ENCODE results near the gene ALDH6A1. TPM values are rescaled to one million over a fixed set of nuclear protein-coding genes. Genes with fewer than 3 reads are reported as not detected.
"Not testable (repeated sequence)": the region's sequence is repeated elsewhere in the genome, so short reads cannot be mapped to it uniquely, and the experiment has no call there.

ALDH6A1 gene
- 14.3 TPM for polyA plus RNA-seq

DNA sequence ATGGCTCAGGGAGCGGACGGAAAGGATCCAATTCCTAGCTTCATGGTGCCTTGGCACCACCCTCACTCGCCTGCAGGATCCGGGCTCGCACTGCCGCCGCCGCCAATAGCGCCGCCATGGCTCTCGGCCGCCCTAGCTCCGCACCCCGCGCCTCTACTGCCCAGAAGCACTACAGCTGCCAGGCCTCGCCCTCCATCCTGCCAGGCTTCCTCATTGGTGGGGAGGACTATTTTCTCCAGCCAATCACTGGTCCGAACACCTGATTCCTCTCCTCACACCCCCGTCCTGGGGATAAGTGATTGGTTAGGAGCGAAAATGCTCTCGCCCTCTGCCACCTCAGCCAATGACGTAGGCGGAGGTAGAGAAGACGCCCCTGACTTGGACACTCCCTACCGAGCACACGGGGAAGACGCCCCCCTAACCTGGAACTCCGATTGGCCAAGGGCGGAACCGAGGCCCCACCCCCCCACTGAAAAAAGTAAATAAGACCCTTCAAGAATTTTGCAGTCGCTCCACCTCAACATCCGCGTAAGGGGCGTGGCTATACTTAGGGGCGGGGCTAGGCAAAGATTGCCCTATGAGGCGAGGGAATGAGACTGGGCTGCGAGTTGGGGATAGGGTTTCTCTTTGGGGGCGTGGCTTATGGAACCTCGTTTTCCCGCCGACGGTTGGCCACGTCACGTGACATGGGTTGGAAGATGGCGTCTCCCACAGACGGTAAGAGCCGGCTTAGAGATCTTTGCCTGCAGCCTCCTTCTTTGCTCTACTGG lies at the start of gene ALDH6A1, which contains the start of gene LIN52:
ALDH6A1 (minus strand) TSS at position 177 of the 770 bp plus-strand sequence; CDS start at position 118, 59 bp downstream.
LIN52 (plus strand) TSS at position 680 of the 770 bp plus-strand sequence; CDS start at position 699, 19 bp downstream.
- no peaks in the 10 kb centered on the region for H3K9me3 Mint-ChIP-seq
- H3K4me1 Mint-ChIP-seq, result peaks cover 9 to 26% (median 20%) of the 10 kb centered on the region in 3 donors
- no peaks in the 10 kb centered on the region for H3K27me3 Mint-ChIP-seq
- H3K4me3 Mint-ChIP-seq, result peak within 1 kb of the TSS; percentile 81 to 100 (median 100)
- peak within 1 kb of the TSS; percentile 62 to 97 (median 74) for H3K27ac Mint-ChIP-seq
- peaks cover 5% of the 10 kb centered on the region for H3K36me3 Mint-ChIP-seq

DNA sequence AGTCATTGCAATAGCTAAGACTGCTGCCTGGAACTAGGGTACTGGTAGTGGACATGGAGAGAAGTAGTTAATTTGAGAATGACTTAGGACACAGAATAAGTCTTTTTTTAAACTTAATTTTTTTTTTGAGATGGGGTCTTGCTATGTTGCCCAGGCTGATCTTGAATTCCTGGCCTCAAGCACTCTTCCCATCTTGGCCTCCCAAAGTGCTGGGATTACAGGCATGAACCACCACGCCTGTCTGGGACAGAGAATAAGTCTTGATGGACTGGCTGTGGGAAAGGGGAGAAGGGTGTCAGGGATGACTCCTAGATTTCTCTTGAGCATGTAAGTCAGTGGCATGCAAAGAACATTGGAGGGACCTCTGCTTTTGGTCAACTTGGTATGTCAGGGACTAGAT lies 43.4 kb upstream of the ALDH6A1 start:
- Mint-ChIP-seq H3K27ac (no peak overlapping the region), H3K4me3 (no peak overlapping the region), H3K36me3 (peaks cover 12% of the 10 kb centered on the region), H3K9me3 (peaks cover 0 to 4% (median 2%) of the 10 kb centered on the region in 3 donors), H3K27me3 (no peaks in the 10 kb centered on the region), H3K4me1 (peaks cover 0 to 2% (median 2%) of the 10 kb centered on the region in 3 donors)

DNA sequence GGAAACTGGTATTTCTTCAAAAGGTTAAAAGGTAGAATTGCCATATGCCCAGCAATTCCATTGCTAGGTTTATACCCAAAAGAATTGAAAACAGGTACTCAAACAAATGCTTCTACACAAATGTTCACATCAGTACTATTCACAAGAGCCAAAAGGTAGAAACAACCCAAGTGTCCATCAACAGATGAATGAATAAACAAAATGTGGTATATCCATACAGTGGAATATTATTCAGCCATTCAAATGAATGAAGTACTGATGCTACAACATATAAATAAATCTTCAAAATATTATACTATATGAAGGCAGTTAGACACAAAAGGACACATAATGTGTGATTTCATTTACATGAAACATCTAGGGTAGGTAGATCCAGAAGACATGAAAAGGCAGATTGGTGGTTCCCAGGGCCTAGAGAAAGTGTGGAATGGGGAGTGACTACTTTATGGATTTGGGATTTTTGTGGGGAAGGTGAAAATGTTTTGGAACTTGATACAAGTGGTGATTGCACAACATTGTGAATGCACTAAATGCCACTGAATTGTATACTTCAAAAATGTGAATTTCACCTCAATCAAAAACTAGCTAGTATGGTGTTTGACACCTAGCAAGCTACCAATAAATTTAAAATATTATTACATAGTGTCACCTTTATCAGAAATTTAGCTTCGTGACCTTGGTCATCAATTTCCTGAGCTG lies 42.2 kb upstream of the ALDH6A1 start:
- Mint-ChIP-seq H3K4me1 (peaks cover 0 to 2% (median 2%) of the 10 kb centered on the region in 3 donors), H3K9me3 (peaks cover 0 to 4% (median 2%) of the 10 kb centered on the region in 3 donors), H3K4me3 (no peak overlapping the region), H3K36me3 (peaks cover 12% of the 10 kb centered on the region), H3K27me3 (no peaks in the 10 kb centered on the region), H3K27ac (no peak overlapping the region)

DNA sequence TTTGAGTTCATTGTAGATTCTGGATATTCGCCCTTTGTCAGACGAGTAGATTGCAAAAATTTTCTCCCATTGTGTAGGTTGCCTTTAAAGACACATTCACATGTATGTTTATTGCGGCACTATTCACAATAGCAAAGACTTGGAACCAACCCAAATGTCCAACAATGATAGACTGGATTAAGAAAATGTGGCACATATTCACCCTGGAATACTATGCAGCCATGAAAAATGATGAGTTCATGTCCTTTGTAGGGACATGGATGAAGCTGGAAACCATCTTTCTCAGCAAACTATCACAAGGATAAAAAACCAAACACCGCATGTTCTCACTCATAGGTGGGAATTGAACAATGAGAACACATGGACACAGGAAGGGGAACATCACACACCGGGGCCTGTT lies 41.2 kb upstream of the ALDH6A1 start:
- not testable (repeated sequence) for H3K27me3 Mint-ChIP-seq, H3K27ac Mint-ChIP-seq, H3K4me3 Mint-ChIP-seq, H3K4me1 Mint-ChIP-seq, H3K9me3 Mint-ChIP-seq
- peaks cover 16% of the 10 kb centered on the region for H3K36me3 Mint-ChIP-seq

DNA sequence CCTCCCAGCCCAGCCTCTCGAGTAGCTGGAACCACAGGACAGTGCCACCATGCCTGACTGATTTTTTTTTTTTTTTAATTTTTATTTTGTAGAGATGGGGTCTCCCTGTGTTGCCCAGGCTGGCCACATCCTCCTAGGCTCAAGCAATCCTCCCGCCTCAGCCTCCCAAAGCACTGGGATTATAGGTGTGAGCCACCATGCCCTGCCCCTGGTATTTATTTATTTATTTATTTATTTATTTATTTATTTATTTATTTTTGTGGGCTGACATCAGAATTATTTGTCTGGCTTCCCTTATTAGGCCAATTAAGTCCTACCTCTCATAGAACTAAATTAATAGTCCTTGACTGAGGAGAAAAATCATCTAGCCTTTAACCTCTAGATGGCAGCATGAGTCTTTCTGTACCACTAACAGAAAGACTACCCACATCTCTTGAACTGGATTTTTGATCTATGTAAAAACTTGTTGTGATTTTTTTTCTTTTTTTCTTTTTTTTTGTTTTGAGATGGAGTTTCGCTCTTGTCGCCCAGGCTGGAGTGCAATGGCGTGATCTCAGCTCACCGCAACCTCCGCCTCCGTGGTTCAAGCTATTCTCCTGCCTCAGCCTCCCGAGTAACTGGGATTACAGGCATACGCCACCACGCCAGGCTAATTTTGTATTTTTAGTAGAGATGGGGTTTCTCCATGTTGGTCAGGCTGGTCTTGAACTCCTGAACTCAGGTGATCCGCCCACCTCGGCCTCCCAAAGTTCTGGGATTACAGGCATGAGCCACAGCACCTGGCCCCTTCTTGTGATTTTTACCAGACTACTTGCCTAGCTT lies 27.4 kb upstream of the ALDH6A1 start:
- not testable (repeated sequence) for H3K27me3 Mint-ChIP-seq, H3K9me3 Mint-ChIP-seq, H3K27ac Mint-ChIP-seq, H3K36me3 Mint-ChIP-seq, H3K4me3 Mint-ChIP-seq, H3K4me1 Mint-ChIP-seq

DNA sequence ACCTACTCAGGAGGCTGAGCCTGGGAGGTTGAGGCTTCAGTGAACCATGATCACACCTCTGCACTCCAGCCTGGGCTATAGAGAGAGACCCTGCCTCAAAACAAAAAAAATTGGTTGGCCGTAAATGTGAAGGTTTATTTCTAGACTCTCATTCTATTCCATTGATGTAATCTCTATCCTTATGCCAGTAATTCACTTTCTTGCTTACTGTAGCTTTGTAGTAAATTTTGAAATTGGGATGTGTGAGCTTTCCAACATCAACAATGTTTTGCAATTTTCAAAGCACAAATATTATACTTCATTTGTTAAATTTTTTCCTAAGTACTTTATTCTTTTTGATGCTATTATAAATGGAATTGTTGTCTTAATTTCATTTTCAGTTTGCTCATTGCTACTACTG lies 25.1 kb upstream of the ALDH6A1 start:
- H3K36me3 Mint-ChIP-seq, result peaks cover 8% of the 10 kb centered on the region
- no peak overlapping the region for H3K4me3 Mint-ChIP-seq
- H3K27me3 Mint-ChIP-seq, result no peaks in the 10 kb centered on the region
- no peak overlapping the region for H3K27ac Mint-ChIP-seq
- no peaks in the 10 kb centered on the region for H3K9me3 Mint-ChIP-seq
- H3K4me1 Mint-ChIP-seq, result peaks cover 0 to 2% (median 0%) of the 10 kb centered on the region in 3 donors

DNA sequence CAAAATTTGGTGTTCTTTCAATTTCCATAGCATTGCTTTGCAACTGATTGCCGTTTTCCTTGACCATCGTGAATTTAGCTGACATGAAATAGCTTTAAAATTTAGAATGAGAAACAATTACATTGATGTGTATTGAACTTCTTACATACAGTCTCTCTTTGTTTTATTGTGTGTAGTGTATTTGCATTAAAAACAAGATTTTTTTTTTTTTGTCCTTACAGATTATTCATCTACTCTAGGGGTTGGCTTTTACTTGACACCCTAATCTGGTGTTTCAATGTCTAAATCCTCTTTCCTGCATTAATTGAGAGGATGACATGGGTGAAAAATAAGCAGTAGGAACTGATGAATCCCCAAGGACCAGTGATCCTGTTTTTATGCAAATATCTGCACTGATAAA lies 21.1 kb upstream of the ALDH6A1 start:
- Mint-ChIP-seq H3K4me3 (no peak overlapping the region), H3K36me3 (peaks cover 11% of the 10 kb centered on the region), H3K27me3 (no peaks in the 10 kb centered on the region), H3K9me3 (no peaks in the 10 kb centered on the region), H3K27ac (no peak overlapping the region), H3K4me1 (peaks cover 0 to 2% (median 0%) of the 10 kb centered on the region in 3 donors)

DNA sequence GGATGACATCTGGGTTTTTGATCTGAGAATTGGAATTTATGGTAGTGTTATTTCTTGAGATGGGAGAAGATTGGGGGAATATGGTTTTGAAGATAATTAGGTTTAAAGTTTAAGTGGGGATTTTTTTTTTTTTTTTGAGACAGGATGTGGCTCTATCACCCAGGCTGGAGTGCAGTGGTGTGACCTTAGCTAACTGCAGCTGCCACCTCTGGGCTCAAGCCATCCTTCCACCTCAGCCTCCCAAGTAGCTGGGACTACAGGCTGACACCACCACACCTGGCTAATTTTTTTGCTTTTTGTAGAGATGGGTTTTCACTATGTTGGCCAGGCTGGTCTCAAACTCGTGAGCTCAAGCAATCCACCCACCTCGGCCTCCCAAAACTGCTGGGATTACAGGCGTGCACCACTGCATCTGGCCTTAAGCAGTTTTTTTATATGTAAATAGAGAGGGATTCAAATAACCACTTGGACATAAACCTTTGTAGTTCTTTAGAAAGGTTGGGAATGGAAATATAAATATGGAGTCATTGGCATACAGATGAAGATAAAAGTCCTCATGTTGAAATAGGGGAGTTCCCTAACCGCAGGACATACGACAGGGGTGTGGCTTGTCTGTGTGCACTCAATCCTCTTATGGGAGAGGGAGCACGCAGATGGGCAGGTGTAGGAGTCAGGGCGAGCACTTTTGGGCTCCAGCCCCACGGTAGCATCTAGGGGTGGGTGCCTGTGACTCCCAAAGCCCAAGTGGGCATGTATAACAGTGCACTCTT lies 5.2 kb upstream of the ALDH6A1 start:
- peak overlapping the region in 1 of 3 donors; percentile 4 for H3K27ac Mint-ChIP-seq
- H3K4me1 Mint-ChIP-seq, result peaks cover 9 to 20% (median 18%) of the 10 kb centered on the region in 3 donors
- H3K4me3 Mint-ChIP-seq, result no peak overlapping the region
- no peaks in the 10 kb centered on the region for H3K27me3 Mint-ChIP-seq
- no peaks in the 10 kb centered on the region for H3K9me3 Mint-ChIP-seq
- H3K36me3 Mint-ChIP-seq, result peaks cover 5% of the 10 kb centered on the region

DNA sequence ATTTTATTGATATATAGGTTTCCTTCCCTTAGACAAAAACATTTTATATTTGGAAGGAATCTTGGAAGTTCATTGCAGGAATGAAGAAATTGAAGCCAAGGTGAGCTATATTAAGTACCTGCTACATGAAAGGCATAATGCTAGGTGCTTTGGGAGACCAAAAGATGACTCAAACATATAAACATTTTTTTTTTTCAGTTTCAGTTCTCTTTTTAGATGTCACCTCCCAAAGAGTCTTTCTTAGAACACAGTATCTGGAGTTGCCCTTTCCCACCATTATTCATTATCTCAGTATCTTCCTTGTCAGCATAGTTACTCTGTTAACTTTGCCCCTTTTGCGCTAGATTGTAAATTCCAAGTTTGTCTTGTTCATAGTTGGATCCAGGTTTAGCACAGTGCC lies 1.6 kb upstream of the ALDH6A1 start:
- peaks cover 9 to 26% (median 20%) of the 10 kb centered on the region in 3 donors for H3K4me1 Mint-ChIP-seq
- no peaks in the 10 kb centered on the region for H3K27me3 Mint-ChIP-seq
- peak overlapping the region; percentile 81 to 100 (median 100) for H3K4me3 Mint-ChIP-seq
- H3K36me3 Mint-ChIP-seq, result peaks cover 5% of the 10 kb centered on the region
- H3K9me3 Mint-ChIP-seq, result no peaks in the 10 kb centered on the region
- peak overlapping the region; percentile 74 to 97 (median 85) for H3K27ac Mint-ChIP-seq

DNA sequence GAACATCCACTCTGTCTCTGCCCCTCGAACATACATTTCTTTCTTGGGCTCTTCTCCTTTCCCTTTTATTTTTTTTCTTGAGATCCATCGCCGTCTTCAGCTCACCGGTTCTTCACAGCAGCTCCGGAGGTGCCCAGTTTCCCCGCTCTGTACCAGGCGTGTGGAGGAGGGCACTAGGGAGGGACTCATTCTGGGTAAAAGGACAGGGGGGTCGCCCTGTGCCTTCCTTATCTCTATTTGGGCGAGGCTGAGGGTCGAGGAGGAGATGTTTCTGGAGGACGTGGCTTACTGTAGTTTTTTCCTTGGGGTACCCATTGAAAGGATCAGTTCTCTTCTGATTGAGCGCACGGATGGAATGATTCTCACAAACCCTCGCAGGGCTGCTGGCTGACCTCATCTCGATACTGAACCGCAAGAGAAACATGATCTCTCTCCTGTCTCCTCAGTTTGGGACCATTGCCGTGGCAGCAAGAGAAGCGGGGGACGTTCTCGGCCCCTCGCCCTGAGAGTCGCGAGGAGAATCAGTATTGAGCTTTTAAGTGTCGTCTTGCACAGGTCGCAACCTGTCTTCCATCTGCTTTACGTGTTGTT lies 889 bp upstream of the ALDH6A1 start:
- no peaks in the 10 kb centered on the region for H3K27me3 Mint-ChIP-seq
- peak overlapping the region; percentile 81 to 100 (median 100) for H3K4me3 Mint-ChIP-seq
- H3K36me3 Mint-ChIP-seq, result peaks cover 5% of the 10 kb centered on the region
- H3K4me1 Mint-ChIP-seq, result peaks cover 9 to 26% (median 20%) of the 10 kb centered on the region in 3 donors
- H3K9me3 Mint-ChIP-seq, result no peaks in the 10 kb centered on the region
- peak overlapping the region; percentile 62 to 97 (median 74) for H3K27ac Mint-ChIP-seq

DNA sequence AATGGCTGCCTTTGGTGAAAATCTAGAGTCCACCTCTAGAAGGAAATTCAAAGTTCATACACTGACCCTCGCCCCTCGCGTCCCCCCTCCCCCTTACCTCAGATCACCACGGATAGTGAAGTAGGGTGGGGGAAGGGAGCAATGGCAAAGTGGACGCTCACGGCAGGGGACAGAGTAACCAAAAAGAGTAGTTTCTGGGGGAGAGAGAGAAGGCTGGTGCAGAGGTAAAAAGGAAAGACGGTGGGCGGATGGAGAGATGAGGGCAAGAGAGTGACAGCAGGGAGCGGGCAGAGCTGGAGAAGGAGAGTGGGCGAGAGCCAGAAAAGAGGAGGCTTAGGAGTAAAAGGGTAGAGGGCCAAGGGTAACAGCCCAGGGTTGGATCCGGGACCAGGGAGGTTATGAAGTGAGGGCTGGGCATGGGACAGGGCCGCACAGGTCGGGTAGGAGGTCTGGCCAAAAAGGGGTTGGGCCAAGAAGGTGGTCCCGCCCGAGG lies 423 bp downstream of the ALDH6A1 start:
- Mint-ChIP-seq H3K4me1 (peaks cover 9 to 23% (median 16%) of the 10 kb centered on the region in 3 donors), H3K27ac (peak overlapping the region; percentile 62 to 97 (median 74)), H3K4me3 (peak overlapping the region; percentile 81 to 100 (median 100)), H3K9me3 (no peaks in the 10 kb centered on the region), H3K36me3 (peaks cover 2% of the 10 kb centered on the region), H3K27me3 (no peaks in the 10 kb centered on the region)

DNA sequence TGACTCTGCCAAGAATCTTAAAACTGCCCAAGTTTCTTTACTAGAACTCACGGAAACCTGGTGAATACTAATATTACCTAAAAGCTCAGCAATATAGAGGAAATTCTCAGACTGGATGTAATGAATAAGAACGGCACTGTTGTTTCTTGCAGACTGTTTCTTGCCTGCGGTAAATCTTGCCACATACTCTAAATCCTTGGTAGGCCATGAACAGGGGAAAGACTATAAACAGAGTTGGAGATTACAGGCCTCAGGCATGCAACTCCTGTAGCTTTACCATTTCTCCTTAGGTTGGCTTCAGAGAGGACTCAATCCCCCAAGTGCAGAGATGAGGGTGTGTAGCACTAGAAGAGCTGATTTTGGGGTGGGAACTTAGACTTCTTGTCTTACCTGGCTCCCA lies 1.1 kb downstream of the ALDH6A1 start:
- H3K9me3 Mint-ChIP-seq, result no peaks in the 10 kb centered on the region
- no peaks in the 10 kb centered on the region for H3K36me3 Mint-ChIP-seq
- no peaks in the 10 kb centered on the region for H3K27me3 Mint-ChIP-seq
- peak overlapping the region in 1 of 3 donors; percentile 74 for H3K27ac Mint-ChIP-seq
- H3K4me1 Mint-ChIP-seq, result peaks cover 9 to 20% (median 14%) of the 10 kb centered on the region in 3 donors
- peak overlapping the region; percentile 81 to 100 (median 100) for H3K4me3 Mint-ChIP-seq

DNA sequence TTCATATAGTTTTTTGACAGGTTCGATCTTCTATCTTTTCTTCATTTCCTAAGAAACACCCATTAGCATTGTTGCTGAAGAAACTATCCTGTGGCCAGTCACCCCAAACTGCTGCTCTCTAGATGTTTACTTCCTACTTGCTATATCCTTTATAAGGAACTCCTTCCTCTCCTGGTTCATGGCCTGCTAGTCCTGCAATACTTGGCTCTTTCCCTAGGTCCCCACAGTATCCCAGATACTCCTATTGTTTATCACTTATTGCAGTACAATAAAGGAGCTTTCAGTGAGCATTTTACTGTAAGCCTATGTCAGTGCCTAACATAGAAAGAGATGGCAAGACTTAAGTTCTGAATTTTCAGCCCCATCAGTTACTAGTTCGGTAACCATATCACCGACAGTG lies 2.8 kb downstream of the ALDH6A1 start:
- H3K4me1 Mint-ChIP-seq, result peaks cover 9 to 20% (median 12%) of the 10 kb centered on the region in 3 donors
- H3K27ac Mint-ChIP-seq, result no peak overlapping the region
- H3K27me3 Mint-ChIP-seq, result no peaks in the 10 kb centered on the region
- H3K36me3 Mint-ChIP-seq, result peaks cover 5% of the 10 kb centered on the region
- H3K4me3 Mint-ChIP-seq, result no peak overlapping the region
- H3K9me3 Mint-ChIP-seq, result no peaks in the 10 kb centered on the region
